ENCODE measurements around the gene UMAD1. TPM values are rescaled to one million over a fixed set of nuclear protein-coding genes. Genes with fewer than 3 reads are reported as not detected.
A peak's percentile ranks its signal among the peaks of the same experiment; 100 is the strongest.
"Not testable (repeated sequence)": the region's sequence is repeated elsewhere in the genome, so short reads cannot be mapped to it uniquely, and the experiment has no call there.

UMAD1 gene
- polyA plus RNA-seq, 1 donor = 7.7 TPM

DNA sequence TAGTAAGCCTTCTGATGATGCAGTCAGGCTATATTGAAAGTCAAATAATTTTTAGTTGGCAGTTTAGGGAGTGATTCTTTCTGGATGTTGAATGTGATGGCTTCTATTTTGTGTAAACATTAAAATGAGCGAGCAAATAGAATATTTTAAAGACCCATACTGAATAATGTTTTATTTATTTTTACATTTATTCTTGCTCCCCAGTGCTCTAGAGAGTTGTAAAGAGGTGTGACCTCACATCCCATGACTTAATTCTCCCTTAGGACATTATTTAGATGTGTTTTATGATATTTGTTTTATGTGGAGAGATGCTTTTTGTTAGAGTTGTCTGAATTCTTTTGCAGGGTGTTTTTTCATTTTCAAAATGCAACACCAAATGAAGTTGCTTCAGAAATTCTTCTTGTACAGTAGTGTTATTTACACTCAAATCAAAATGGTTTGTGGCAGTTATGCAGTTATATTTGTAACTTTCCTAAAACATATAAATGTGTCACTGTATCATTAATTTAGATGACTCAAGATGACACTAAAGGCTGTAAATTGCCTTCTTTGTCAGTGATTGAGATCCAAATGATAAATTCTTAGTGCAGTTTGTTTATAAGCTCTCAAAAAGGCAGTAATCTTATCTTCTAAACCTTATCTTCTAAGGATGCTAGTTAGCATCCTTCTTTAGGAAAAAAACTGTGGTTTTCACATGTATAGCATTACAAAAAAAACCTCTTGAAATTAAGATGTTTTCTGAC is 12.4 kb downstream of the UMAD1 start:
- no peak for DNase-seq (ENCODE audit: low read depth)

DNA sequence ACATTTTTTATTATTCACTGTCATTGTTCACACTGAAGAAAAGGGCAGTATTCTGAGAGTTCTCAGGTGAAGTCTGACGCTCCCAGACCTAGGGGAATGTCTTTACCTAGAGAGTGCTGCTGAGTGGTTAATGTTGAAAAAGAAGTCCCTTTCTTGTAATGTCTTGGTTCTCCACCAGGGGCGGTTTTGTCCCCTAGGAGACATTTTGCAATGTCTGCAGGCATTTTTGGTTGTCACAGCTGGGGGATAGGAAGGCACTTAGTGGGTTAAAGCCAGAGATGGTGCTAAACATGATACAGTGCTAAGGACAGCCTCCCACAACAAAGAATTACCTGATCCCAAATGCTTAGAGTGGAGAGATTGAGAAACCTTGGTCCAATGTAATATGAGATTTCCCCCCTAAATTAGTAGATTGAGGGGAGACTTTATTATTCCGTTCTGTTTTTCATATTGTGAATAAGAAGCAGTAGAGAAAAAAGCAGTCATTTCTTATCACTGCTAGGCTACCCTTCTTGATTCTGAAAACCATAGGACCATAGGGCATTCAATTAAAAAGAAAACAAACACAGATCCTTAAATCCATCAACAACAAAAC is 13.1 kb downstream of the UMAD1 start:
- DNase-seq (ENCODE audit: low read depth) = no peak

DNA sequence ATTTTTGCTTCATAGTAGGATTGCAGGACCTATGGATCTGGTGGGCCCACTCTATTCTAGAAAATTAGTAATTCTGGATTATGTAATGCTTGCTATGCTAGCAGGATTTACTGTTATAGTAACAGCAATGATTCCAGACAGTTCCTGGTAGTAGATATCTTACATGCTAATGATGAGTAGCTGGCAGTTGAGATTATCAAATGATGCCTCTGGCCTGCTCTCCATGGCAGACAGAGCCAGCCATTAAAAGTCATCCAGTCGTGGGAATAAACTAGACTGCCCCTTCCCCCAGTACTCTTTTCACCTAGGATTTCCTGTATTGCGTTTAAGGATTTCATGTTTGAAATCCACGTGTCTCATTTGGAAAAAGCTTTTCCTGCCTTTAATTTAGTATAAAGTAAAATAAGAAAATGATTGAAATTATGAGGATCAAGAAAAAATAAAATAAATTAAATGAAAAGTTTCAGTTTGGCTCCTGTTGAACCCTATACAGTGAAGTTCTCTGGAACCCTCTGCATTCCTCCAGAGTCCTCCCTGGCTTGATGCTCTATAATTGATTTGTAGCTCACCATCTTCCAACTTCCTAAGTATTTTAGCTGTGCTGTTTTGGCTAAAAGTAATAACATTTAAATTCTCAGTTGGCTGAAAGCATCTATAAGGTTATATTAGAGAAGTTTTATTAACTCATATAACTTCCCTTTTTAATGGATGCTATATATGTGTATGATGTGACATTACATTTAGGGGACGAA is 14.6 kb downstream of the UMAD1 start:
- no peak for DNase-seq (ENCODE audit: low read depth)

DNA sequence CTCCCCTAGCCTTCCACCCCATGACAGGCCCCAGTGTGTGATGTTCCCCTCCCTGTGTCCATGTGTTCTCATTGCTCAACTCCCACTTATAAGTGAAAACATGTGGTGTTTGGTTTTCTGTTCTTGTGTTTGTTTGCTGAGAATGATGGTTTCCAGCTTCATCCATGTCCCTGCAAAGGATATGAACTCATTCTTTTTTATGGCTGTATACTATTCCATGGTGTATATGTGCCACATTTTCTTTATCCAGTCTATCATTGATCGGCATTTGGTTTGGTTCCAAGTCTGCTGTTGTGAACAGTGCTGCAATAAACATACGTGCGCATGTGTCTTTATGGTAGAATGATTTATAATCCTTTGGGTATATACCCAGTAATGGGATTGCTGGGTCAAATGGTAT is 15.9 kb downstream of the UMAD1 start:
- DNase-seq (ENCODE audit: low read depth) = not testable (repeated sequence)

DNA sequence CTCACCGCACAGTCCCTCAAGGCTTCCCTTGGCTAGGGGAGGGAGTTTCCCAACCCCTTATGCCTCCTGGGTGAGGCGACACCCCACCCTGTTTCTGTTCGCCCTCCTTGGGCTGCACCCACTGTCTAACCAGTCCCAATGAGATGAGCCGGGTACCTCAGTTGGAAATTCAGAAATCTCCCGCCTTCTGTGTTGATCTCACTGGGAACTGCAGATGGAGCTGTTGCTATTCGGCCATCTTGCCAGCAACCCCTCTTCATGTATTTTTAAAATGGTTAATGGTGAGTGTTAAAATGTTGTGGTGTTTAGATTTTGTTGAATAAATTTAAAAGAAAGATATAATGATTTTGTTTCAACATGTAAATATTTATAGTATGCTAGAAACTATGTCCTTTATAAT is 22.0 kb downstream of the UMAD1 start:
- DNase-seq (ENCODE audit: low read depth) = no peak

DNA sequence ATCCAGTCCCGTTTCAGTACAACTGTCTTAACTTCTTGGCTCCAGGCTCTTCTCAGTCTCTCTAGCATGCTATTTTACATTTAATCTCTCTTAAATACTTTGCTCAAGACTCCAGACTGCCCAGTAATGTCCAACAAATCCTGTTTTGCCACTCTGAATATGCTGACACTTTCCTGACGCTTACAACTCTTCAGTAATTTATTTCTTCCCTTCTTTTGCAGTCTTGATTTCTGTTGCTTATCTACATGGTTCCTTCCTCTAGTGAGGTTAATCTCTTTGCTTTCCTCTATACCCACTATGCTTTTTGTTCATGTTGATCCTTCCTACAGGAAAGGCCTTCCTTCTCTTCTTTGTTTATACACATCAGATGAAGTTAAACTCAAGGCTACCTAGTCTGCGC is 23.7 kb downstream of the UMAD1 start:
- no peak for DNase-seq (ENCODE audit: low read depth)

DNA sequence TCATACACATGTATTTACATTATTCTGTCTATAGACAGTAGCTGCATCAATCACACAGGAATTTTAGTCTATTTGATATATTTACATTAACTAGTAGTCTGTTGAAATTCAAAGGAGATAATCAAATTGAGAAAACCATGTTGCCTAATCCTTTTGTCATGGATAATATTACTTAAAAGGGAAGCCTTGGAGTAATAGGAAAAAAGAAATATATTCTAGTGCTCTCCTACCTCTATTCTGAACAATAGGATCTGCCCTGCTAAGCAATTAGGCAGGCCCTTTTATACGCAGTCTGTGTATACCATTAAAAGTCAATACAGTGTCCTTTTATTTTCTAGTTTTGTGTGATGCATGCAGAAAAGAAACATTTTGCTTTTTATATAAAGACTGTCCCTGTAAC is 24.5 kb downstream of the UMAD1 start:
- no peak for DNase-seq (ENCODE audit: low read depth)

DNA sequence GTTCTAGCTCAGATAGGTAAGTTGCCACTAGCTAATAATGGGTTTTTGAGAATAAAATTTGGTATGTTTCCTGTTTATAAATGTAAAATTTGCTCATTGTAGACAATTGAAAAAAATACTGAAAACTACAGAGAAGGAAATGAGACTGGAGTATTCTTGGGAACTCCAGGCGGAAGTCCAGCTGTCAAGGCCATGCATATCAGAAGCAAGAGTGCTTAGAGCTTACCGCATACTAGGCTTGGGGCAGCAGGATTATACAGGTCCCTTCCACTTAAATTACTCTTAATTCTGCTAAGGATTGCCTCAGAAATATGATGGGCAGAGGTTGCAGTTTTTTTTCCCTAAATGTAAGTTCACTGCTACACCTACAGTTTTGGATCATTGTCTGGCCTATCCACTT is 26.6 kb downstream of the UMAD1 start:
- no peak for DNase-seq (ENCODE audit: low read depth)

DNA sequence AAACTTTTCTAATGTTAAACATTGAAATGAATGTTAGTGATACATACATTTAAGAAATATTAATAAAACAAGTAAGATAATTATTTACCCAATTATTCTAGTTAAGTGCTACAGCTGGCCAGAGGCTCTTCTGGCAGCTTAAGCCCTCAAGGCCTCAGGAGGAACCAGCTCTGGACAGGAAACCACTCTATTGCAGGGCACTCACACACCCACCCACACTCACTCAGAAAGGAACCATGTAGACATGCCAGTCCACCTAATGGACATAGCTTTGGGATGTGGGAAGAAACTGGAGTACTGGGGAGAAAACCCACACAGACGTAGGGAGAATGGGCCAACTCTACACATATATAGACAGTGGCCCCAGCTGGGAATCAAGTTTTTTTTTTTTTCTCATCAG is 28.2 kb downstream of the UMAD1 start:
- DNase-seq (ENCODE audit: low read depth) = no peak

DNA sequence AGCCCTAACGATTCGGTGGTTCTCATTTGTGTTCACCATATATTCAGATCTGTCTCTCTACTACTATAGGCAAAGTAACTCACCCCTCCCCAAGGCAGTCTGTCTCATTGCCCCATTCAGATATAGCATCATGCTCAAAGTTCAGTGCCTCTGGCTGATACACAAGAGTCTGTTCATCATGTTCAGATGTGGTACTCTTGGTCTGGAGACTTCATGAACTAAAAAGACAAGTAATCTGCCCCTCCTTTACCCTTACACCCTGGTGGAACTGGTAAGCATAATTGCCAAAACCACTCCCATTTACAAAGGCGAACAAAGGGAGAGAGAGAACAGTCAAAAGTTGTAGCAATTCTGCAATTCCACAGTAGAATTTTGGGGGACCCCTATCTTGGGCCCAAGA is 29.9 kb downstream of the UMAD1 start:
- no peak for DNase-seq (ENCODE audit: low read depth)

DNA sequence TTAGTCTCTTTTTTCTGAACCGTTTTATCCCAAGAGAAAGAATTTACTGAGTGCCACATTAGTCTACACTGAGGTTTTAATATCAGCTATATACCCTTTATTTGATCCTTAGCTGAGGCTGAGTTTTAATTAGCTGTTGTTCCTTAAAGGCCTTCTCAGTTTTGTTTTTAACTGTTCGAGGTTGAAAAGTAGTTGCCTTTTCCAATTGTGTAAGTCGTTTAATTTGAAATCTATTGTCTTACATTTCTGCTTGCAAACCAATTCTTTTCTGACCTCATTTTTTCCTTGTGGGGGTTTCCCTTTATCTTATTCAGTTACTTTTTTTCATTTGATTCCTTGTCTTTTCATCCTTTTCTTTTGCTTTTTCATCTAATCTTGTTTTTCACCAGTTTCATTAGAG is 30.8 kb downstream of the UMAD1 start:
- DNase-seq (ENCODE audit: low read depth) = no peak

DNA sequence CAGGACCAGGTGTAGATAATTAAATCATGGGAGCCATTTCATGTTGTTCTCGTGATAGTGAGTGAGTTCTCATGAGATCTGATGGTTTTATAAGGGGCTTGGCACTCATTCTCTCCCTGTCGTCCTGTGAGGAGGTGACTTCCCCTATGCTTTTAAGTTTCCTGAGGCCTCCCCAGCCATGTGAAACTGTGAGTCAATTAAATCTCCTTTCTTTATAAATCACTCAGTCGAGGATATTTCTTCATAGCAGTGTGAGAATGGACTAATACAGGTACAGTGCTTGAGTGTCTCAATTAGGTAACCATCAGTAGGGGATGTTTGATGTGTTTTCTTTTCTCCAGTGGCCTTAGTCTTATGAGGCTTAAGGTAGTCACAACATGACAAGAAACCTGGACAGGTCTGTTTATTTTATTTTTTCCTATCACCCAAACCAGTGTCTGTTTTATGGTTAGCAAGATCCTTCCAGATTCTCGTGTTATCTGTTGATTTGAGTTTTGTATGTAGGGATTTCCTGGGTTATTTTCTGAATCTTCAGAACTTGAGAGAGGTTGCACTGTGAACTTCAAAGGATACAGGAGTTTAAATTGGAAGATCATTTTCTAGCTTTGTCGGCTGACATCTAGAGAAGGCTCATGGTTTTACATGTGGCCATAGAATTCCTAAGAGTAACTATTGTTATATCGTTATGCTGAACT is 32.1 kb downstream of the UMAD1 start:
- DNase-seq (ENCODE audit: low read depth) = no peak

DNA sequence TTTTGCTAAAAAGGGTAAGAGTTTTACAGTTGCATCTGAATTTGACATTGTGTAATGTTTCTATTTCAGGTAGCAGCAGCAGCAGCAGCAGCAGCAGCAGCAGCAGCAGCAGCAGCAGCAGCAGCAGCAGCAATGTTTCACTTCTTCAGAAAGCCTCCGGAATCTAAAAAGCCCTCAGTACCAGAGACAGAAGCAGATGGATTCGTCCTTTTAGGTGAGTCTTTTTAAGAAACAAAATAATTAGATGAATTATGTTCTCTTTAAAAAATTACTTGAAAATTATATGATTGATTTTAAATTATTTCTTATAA is 32.6 kb downstream of the UMAD1 start:
- no peak for DNase-seq (ENCODE audit: low read depth)

DNA sequence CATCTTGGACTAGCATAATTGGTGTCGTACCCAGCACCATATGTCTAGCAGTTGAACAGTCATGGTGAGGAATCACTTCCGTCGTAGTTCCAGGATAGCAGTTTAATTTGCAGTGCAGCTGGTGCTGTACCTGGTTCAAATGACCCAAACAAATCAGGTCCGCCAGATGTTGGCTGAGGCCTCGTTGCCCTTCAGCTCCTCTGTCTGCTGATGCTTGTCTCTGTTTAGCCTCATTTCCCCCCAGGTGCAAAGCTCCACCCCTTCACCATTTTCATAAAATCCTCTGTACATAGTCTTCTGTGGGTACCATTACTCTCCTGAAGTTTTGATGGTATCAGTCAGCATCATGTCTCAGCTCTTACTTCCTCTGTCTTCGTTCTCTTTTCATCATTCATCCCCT is 35.1 kb downstream of the UMAD1 start:
- DNase-seq (ENCODE audit: low read depth) = no peak

DNA sequence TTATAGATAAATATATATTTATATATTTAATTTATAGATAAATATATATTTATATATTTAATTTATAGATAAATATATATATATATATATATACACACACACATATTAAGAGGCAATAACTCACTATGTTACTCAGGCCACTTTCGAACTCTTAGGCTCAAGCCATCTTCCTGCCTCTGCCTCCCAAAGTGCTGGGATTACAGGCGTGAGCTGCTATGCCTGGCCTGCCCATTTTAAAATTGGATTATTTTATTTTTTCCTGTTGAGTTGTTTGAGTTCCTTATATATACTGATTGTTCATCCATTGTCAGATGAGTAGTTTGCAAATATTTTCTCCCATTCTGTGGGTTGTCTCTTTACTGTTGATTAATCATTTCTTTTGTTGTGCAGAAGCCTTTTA is 39.1 kb downstream of the UMAD1 start:
- DNase-seq (ENCODE audit: low read depth) = not testable (repeated sequence)

DNA sequence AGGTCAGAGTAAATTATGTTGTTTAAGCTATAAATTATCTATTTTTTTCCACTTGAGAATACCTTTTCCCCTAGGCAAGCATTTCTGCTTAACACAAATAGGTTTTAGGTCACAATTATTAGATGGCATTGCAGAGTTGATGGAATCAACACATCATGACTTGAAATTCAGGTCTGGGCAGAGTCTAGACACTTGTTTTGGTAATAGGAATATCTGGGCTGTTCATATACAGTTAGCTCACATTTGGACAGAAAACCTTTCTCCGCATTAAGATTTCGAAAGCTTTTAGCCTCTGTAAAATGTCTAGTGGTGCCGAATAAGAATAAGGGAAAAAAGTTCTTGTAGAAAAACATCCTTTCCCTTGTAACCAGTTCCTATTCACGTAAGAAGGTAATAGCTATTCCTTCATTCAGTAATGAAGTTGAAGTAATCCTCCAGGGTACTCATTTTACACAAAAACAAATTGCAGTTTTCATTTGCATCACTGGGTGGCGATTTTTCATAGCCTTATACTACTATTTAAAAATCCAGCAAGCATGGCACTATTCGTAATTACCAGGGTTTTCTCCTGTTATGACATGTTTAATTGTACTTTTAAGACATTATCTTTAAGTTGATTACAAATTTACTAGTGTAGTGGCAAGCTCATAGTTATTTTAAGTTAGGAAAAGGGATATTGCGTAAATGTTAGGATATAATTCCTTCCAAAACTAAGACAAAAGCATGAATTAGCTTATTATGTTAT is 40.8 kb downstream of the UMAD1 start:
- peak; percentile 65 for DNase-seq (ENCODE audit: low read depth)

DNA sequence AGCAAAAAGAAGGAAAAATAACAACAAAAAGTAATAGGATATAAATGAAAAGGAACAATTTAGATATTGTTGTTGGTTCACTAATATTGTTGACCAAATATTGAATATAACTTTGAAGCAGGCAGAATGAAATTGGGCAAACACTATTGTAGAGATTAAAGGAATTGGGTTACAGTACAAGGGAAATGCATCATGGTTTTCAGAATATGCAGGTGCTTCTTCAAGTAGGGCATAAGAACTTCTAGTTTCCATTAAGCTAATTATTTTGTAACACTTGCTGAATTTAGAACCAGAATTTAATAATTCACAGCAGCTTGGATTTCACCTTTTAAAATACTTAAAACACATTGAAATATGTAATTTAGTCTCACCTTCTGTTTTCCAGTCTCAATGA is 41.4 kb downstream of the UMAD1 start:
- DNase-seq (ENCODE audit: low read depth) = no peak

DNA sequence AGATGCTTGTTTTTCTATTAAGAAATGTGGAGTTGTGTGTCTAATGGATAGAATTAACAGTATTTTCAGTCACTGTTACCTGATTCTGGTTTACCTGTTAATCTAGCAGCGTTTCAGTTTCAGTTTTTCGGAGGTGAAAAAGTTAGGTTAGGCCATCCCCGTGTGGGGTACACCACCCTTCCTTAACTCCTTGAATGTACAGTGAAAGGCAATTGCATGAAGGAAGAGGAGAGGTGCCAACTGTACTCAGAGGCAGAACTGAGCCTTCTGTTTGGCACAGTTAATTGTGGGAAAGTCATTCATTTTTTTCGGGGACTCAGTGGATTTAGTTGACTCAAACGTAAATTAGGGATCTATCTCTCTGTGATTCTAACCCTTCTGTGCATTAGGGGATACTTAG is 42.3 kb downstream of the UMAD1 start:
- no peak for DNase-seq (ENCODE audit: low read depth)

DNA sequence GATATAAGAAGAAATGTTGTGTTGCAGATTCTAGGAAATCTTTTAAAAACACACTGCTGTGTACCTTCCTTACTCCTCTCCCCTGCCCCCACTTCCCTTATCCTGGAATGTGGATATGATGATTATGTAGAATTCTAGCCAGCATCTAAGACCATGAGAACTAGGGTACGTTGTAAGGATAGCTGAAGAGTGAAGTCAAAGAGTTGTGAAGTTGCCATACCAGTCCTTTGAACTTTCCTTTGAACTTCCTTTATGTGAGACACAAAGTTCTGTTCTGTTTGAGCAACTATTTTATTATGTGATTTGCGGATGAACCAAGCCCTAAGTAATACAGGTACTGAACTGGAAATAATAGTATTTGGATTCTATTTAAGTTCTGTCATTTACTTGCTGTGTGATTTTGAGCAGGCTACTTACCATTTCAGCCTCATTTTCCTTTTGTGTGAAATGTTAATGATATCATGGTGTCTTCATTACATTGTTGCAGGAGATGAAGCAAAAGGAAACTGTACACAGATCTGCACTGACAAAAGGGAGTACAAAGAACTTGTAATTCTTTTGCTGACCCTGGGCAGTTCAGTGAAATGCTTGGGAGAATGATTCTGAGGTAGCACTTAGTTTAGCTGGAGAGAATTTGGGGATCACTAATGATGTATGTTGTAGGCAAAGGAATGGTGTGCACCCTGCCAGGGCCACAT is 46.4 kb downstream of the UMAD1 start:
- no peak for DNase-seq (ENCODE audit: low read depth)

DNA sequence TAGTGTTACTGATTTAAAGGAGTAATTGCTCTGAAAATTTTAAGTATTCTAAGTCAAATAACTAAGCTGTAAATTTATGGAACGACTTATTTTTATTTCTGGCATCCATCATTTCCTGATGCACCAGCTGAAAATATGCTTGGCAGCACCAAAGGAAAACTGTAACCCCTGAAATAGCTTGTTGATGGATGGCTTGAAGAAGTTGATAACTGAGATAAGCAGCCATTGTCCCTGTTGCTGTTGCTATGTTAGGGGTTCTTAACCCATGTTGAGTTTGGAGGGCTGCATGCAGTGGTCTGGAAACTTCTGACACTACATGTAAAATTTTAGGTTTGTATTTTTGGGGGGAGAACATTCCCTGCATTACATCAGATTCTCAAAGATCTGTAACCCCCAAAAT is 47.2 kb downstream of the UMAD1 start:
- DNase-seq (ENCODE audit: low read depth) = no peak

DNA sequence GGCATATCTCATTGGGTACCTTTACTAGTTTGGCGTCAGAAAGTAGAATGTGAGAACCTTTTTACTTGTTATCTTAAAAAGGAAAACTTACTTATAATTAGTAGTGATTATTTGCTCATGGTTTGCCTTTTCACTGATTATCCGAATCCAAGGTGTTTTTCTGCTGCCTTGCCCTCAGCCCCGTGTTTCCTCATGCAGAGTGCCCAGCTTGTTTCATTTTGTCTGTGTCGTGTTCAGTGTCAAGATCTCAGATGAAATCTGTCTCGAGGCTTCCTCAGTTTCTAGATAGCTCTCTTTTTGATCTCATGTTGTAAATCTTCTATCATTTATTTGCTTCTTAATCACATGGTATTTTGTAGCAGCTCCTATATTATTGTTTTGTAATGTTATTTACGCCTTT is 47.8 kb downstream of the UMAD1 start:
- DNase-seq (ENCODE audit: low read depth) = no peak
